ENCODE data around the gene MBNL1. TPM values are rescaled to one million over a fixed set of nuclear protein-coding genes. Genes with fewer than 3 reads are reported as not detected.
A peak's percentile ranks its signal among the peaks of the same experiment; 100 is the strongest.

Gene MBNL1
- total RNA-seq (2022): 114 and 139 TPM in 2 replicates
- Bru-seq, nascent RNA: percentile 94 among the genes with signal in this experiment
- percentile 90 among the genes with signal in this experiment for BruChase-seq, experiment 1, labeled RNA remaining after a 6-hour chase
- percentile 87 among the genes with signal in this experiment for BruChase-seq, experiment 2, labeled RNA remaining after a 2-hour chase
- long read RNA-seq, full-length matches to known transcripts: 51 of 134 reads
- long read RNA-seq, partial matches to known transcripts: 34 of 134 reads
- long read RNA-seq, other reads (novel, unspliced or antisense): 49 of 134 reads

GRCh38 chr3:152268555-152269055 lies at the start of gene MBNL1:
Gene MBNL1, plus strand, starts transcription at chr3:152268929. Its CDS starts 31,265 bp downstream, at chr3:152300194.
- Mint-ChIP-seq H3K36me3 (ENCODE audit: insufficient read depth, unreplicated experiment) (no peaks in the 10 kb centered on the region), H3K27me3 (ENCODE audit: insufficient read depth, unreplicated experiment) (no peaks in the 10 kb centered on the region), H3K4me1 (ENCODE audit: insufficient read depth, unreplicated experiment) (peaks cover 42% of the 10 kb centered on the region), H3K27ac (ENCODE audit: low read depth, unreplicated experiment) (peak within 1 kb of the TSS; percentile 80), H3K4me3 (ENCODE audit: unreplicated experiment) (peak within 1 kb of the TSS; percentile 90), H3K9me3 (ENCODE audit: unreplicated experiment) (no peaks in the 10 kb centered on the region)
- POLR2A ChIA-PET: interaction anchor here (0.6 to 9.3 kb wide), 40 partner anchors 8 to 197 kb away, joined by 3 to 156 read pairs (median 6); no protein-coding TSS in a partner anchor
- DNase-seq (ENCODE audit: unreplicated experiment): peak; percentile 81
- no peak for TF ChIP-seq CTCF (IDR thresholded peaks at IDR 0.05; ENCODE audit: unreplicated experiment)
- CTCF ChIA-PET: interaction anchor here (0.7 to 1.0 kb wide), 2 partner anchors 130 to 191 kb away, joined by 4 to 5 read pairs; no protein-coding TSS in a partner anchor
- BruUV-seq (replicated peaks): no TSS peak
- intact Hi-C loops (cut with micrococcal nuclease): loop anchor here (1.0 to 5.0 kb wide), 5 partner anchors 30 to 242 kb away; no protein-coding TSS in a partner anchor

GRCh38 chr3:152219216-152219615 lies 49.5 kb upstream of the MBNL1 start:
- CTCF ChIA-PET: interaction anchor here (0.6 kb wide), 1 partner anchor 301 kb away, joined by 3 read pairs; no protein-coding TSS in a partner anchor
- TF ChIP-seq CTCF (IDR thresholded peaks at IDR 0.05; ENCODE audit: unreplicated experiment): no peak
- DNase-seq (ENCODE audit: unreplicated experiment): no peak
- Mint-ChIP-seq H3K27me3 (ENCODE audit: insufficient read depth, unreplicated experiment) (no peaks in the 10 kb centered on the region), H3K27ac (ENCODE audit: low read depth, unreplicated experiment) (no peak overlapping the region), H3K9me3 (ENCODE audit: unreplicated experiment) (no peaks in the 10 kb centered on the region), H3K4me3 (ENCODE audit: unreplicated experiment) (no peak overlapping the region), H3K4me1 (ENCODE audit: insufficient read depth, unreplicated experiment) (peaks cover 10% of the 10 kb centered on the region), H3K36me3 (ENCODE audit: insufficient read depth, unreplicated experiment) (no peaks in the 10 kb centered on the region)
- no TSS peak for BruUV-seq (replicated peaks)
- intact Hi-C loops (cut with micrococcal nuclease): no loop called here
- POLR2A ChIA-PET: interaction anchor here (1.0 to 2.2 kb wide), 2 partner anchors 12 to 14 kb away, joined by 3 to 5 read pairs; no protein-coding TSS in a partner anchor

GRCh38 chr3:152219769-152220255 lies 48.9 kb upstream of the MBNL1 start:
- no peak overlapping the region for H3K4me3 Mint-ChIP-seq (ENCODE audit: unreplicated experiment)
- no TSS peak for BruUV-seq (replicated peaks)
- no peaks in the 10 kb centered on the region for H3K9me3 Mint-ChIP-seq (ENCODE audit: unreplicated experiment)
- no peak for DNase-seq (ENCODE audit: unreplicated experiment)
- H3K27ac Mint-ChIP-seq (ENCODE audit: low read depth, unreplicated experiment): no peak overlapping the region
- ChIA-PET POLR2A (interaction anchor here (2.2 kb wide), 1 partner anchor 12 kb away, joined by 5 read pairs; no protein-coding TSS in a partner anchor), CTCF (interaction anchor here (0.6 kb wide), 1 partner anchor 301 kb away, joined by 3 read pairs; no protein-coding TSS in a partner anchor)
- peaks cover 10% of the 10 kb centered on the region for H3K4me1 Mint-ChIP-seq (ENCODE audit: insufficient read depth, unreplicated experiment)
- H3K36me3 Mint-ChIP-seq (ENCODE audit: insufficient read depth, unreplicated experiment): no peaks in the 10 kb centered on the region
- H3K27me3 Mint-ChIP-seq (ENCODE audit: insufficient read depth, unreplicated experiment): no peaks in the 10 kb centered on the region
- TF ChIP-seq CTCF (IDR thresholded peaks at IDR 0.05; ENCODE audit: unreplicated experiment): no peak
- intact Hi-C loops (cut with micrococcal nuclease): no loop called here

GRCh38 chr3:152222327-152222726 lies 46.4 kb upstream of the MBNL1 start:
- Mint-ChIP-seq H3K4me3 (ENCODE audit: unreplicated experiment) (no peak overlapping the region), H3K4me1 (ENCODE audit: insufficient read depth, unreplicated experiment) (peaks cover 10% of the 10 kb centered on the region), H3K36me3 (ENCODE audit: insufficient read depth, unreplicated experiment) (no peaks in the 10 kb centered on the region), H3K27me3 (ENCODE audit: insufficient read depth, unreplicated experiment) (no peaks in the 10 kb centered on the region), H3K27ac (ENCODE audit: low read depth, unreplicated experiment) (peak overlapping the region; percentile 18), H3K9me3 (ENCODE audit: unreplicated experiment) (no peaks in the 10 kb centered on the region)
- DNase-seq (ENCODE audit: unreplicated experiment): peak; percentile 62
- ChIA-PET CTCF (no interaction called here), POLR2A (interaction anchor here (0.5 to 0.9 kb wide), 4 partner anchors 23 to 126 kb away, joined by 3 to 4 read pairs (median 4); no protein-coding TSS in a partner anchor)
- TF ChIP-seq CTCF (IDR thresholded peaks at IDR 0.05; ENCODE audit: unreplicated experiment): no peak
- no TSS peak for BruUV-seq (replicated peaks)
- intact Hi-C loops (cut with micrococcal nuclease): no loop called here

Measured in MCF 10A (cell line).